ENCODE measurements around the gene TENT4A.

The TENT4A gene

GRCh38 chr5:6734243-6734700 is 21.0 kb downstream of the TENT4A start:
- H3K27me3 ChIP-seq (ENCODE audit: control insufficient read depth, insufficient read depth, low read length) = no peaks in the 10 kb centered on the region
- H3K4me1 ChIP-seq = peaks cover 7% of the 10 kb centered on the region
- H3K36me3 ChIP-seq (ENCODE audit: control insufficient read depth, insufficient read depth, low read length) = no peaks in the 10 kb centered on the region
- H3K9me3 ChIP-seq (ENCODE audit: control insufficient read depth, low read length) = no peaks in the 10 kb centered on the region
- peaks cover 60% of the 10 kb centered on the region for H3K79me2 ChIP-seq
- H3K4me3 ChIP-seq (ENCODE audit: low read depth, low read length) = no peak overlapping the region
- no peak overlapping the region for H3K9ac ChIP-seq
- TF ChIP-seq CTCF (IDR thresholded peaks at IDR 0.05) = no peak
- no peak overlapping the region for H3K4me2 ChIP-seq (ENCODE audit: low read length)
- H3K27ac ChIP-seq = no peak overlapping the region
- no peak overlapping the region for H2AFZ ChIP-seq

DNA sequence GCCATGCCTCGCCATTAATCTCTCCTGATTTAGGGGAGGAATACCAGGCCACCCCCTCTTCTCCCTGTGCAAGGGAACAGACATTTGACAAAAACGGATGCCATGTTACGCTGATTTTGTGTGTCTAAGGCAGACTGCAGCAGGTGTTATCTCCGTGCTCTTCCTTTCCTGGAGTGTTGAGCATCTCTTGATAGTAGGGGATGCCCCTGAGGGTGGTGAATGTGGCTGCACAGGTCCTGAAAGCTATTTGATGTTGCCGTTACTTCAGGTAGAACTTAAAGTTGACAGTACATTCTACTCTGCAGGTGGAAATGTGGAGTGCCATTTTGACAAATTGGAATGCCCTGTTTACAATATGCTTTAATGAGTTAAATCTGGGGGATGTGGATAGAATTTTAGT is 21.5 kb downstream of the TENT4A start:
- Histone ChIP-seq H3K79me2 (peaks cover 57% of the 10 kb centered on the region), H3K9ac (no peak overlapping the region), H3K27ac (no peak overlapping the region), H3K27me3 (ENCODE audit: control insufficient read depth, insufficient read depth, low read length) (no peaks in the 10 kb centered on the region), H3K9me3 (ENCODE audit: control insufficient read depth, low read length) (no peaks in the 10 kb centered on the region), H3K4me3 (ENCODE audit: low read depth, low read length) (no peak overlapping the region), H3K36me3 (ENCODE audit: control insufficient read depth, insufficient read depth, low read length) (no peaks in the 10 kb centered on the region), H3K4me2 (ENCODE audit: low read length) (no peak overlapping the region), H3K4me1 (peaks cover 3% of the 10 kb centered on the region), H2AFZ (no peak overlapping the region)
- no peak for TF ChIP-seq CTCF (IDR thresholded peaks at IDR 0.05)

GRCh38 chr5:6736106-6736505 is 22.9 kb downstream of the TENT4A start:
- Histone ChIP-seq H2AFZ (no peak overlapping the region), H3K27ac (no peak overlapping the region), H3K9ac (no peak overlapping the region), H3K4me2 (ENCODE audit: low read length) (no peak overlapping the region), H3K36me3 (ENCODE audit: control insufficient read depth, insufficient read depth, low read length) (no peaks in the 10 kb centered on the region), H3K79me2 (peaks cover 52% of the 10 kb centered on the region), H3K4me1 (peaks cover 2% of the 10 kb centered on the region), H3K4me3 (ENCODE audit: low read depth, low read length) (no peak overlapping the region), H3K9me3 (ENCODE audit: control insufficient read depth, low read length) (no peaks in the 10 kb centered on the region), H3K27me3 (ENCODE audit: control insufficient read depth, insufficient read depth, low read length) (no peaks in the 10 kb centered on the region)
- TF ChIP-seq CTCF (IDR thresholded peaks at IDR 0.05) = no peak

GRCh38 chr5:6736524-6737042 is 23.4 kb downstream of the TENT4A start:
- Histone ChIP-seq H3K27me3 (ENCODE audit: control insufficient read depth, insufficient read depth, low read length) (no peaks in the 10 kb centered on the region), H3K9me3 (ENCODE audit: control insufficient read depth, low read length) (no peaks in the 10 kb centered on the region), H3K4me2 (ENCODE audit: low read length) (no peak overlapping the region), H3K36me3 (ENCODE audit: control insufficient read depth, insufficient read depth, low read length) (no peaks in the 10 kb centered on the region), H3K9ac (no peak overlapping the region), H3K4me3 (ENCODE audit: low read depth, low read length) (no peak overlapping the region), H3K79me2 (peaks cover 51% of the 10 kb centered on the region), H3K4me1 (peaks cover 2% of the 10 kb centered on the region), H3K27ac (no peak overlapping the region), H2AFZ (no peak overlapping the region)
- TF ChIP-seq CTCF (IDR thresholded peaks at IDR 0.05) = no peak

All from parathyroid adenoma (tissue), 2 donors.